ENCODE results near the gene REELD1. TPM values are rescaled to one million over a fixed set of nuclear protein-coding genes. Genes with fewer than 3 reads are reported as not detected.

REELD1 gene
- total RNA-seq, 2 donors from 2014 or later, result 0.13 TPM; not detected in 1

- H3K36me3 Mint-ChIP-seq (ENCODE audit: low read depth), result no peaks in the 10 kb centered on the region
These were observed 29.5 kb downstream of the REELD1 start for GRCh38 chr4:146243883-146244277.

GRCh38 chr4:146244496-146244895 lies 30.2 kb downstream of the REELD1 start:
- 92 to 93% methylated on average over 5 to 9 of the region's 9 CpGs for WGBS, 2 experiments (ENCODE audit: insufficient coverage in 1 of 2, insufficient read length in 1 of 2)
- Histone ChIP-seq H3K9ac (ENCODE audit: extremely low read depth, low read length, poor library complexity, severe bottlenecking) (no peak overlapping the region), H3K4me3 (ENCODE audit: low read length) (no peak overlapping the region), H3K27me3 (ENCODE audit: control insufficient read depth, insufficient read depth, low read length, poor library complexity, severe bottlenecking) (no peaks in the 10 kb centered on the region), H3K27ac (ENCODE audit: low read depth, low read length) (no peak overlapping the region), H3K36me3 (ENCODE audit: control insufficient read depth, insufficient read depth, low read length) (no peaks in the 10 kb centered on the region), H3K9me3 (ENCODE audit: control insufficient read depth, low read length) (no peaks in the 10 kb centered on the region), H3K4me1 (ENCODE audit: control insufficient read depth, insufficient read depth, low read length) (no peaks in the 10 kb centered on the region)
- no peaks in the 10 kb centered on the region for H3K36me3 Mint-ChIP-seq (ENCODE audit: low read depth)
- no peak overlapping the region for H3K27ac Mint-ChIP-seq
- H3K27me3 Mint-ChIP-seq (ENCODE audit: insufficient read depth), result peaks cover 7% of the 10 kb centered on the region
- H3K4me1 Mint-ChIP-seq, result peaks cover 2% of the 10 kb centered on the region
- TF ChIP-seq CTCF (conservative IDR thresholded peaks at IDR 0.05), result no peak
- no peak overlapping the region for H3K4me3 Mint-ChIP-seq
- H3K9me3 Mint-ChIP-seq, result no peaks in the 10 kb centered on the region
- DNase-seq, result no peak

More at GRCh38 chr4:146243883-146244277, 29.5 kb downstream of the REELD1 start:
- Mint-ChIP-seq H3K27ac (no peak overlapping the region), H3K4me1 (peaks cover 2% of the 10 kb centered on the region), H3K9me3 (no peaks in the 10 kb centered on the region), H3K27me3 (ENCODE audit: insufficient read depth) (peaks cover 7% of the 10 kb centered on the region), H3K4me3 (no peak overlapping the region)
- Histone ChIP-seq H3K27ac (ENCODE audit: low read depth, low read length) (no peak overlapping the region), H3K9me3 (ENCODE audit: control insufficient read depth, low read length) (no peaks in the 10 kb centered on the region), H3K36me3 (ENCODE audit: control insufficient read depth, insufficient read depth, low read length) (no peaks in the 10 kb centered on the region), H3K4me1 (ENCODE audit: control insufficient read depth, insufficient read depth, low read length) (no peaks in the 10 kb centered on the region), H3K4me3 (ENCODE audit: low read length) (no peak overlapping the region), H3K27me3 (ENCODE audit: control insufficient read depth, insufficient read depth, low read length, poor library complexity, severe bottlenecking) (no peaks in the 10 kb centered on the region), H3K9ac (ENCODE audit: extremely low read depth, low read length, poor library complexity, severe bottlenecking) (no peak overlapping the region)
- 93% methylated on average over 9 to 17 of the region's 17 CpGs for WGBS, 2 experiments (ENCODE audit: insufficient coverage in 1 of 2, insufficient read length in 1 of 2)
- TF ChIP-seq CTCF (conservative IDR thresholded peaks at IDR 0.05), result no peak
- DNase-seq, result no peak

GRCh38 chr4:146245246-146245645 lies 30.9 kb downstream of the REELD1 start:
- Histone ChIP-seq H3K4me3 (ENCODE audit: low read length) (no peak overlapping the region), H3K4me1 (ENCODE audit: control insufficient read depth, insufficient read depth, low read length) (no peaks in the 10 kb centered on the region), H3K27ac (ENCODE audit: low read depth, low read length) (no peak overlapping the region), H3K9me3 (ENCODE audit: control insufficient read depth, low read length) (no peaks in the 10 kb centered on the region), H3K27me3 (ENCODE audit: control insufficient read depth, insufficient read depth, low read length, poor library complexity, severe bottlenecking) (no peaks in the 10 kb centered on the region), H3K9ac (ENCODE audit: extremely low read depth, low read length, poor library complexity, severe bottlenecking) (no peak overlapping the region), H3K36me3 (ENCODE audit: control insufficient read depth, insufficient read depth, low read length) (no peaks in the 10 kb centered on the region)
- no peaks in the 10 kb centered on the region for H3K9me3 Mint-ChIP-seq
- no peak for TF ChIP-seq CTCF (conservative IDR thresholded peaks at IDR 0.05)
- H3K36me3 Mint-ChIP-seq (ENCODE audit: low read depth), result no peaks in the 10 kb centered on the region
- no peak overlapping the region for H3K27ac Mint-ChIP-seq
- no peak for DNase-seq
- H3K4me1 Mint-ChIP-seq, result peaks cover 2% of the 10 kb centered on the region
- no peak overlapping the region for H3K4me3 Mint-ChIP-seq
- H3K27me3 Mint-ChIP-seq (ENCODE audit: insufficient read depth), result peaks cover 7% of the 10 kb centered on the region
- 84 to 89% methylated on average over 2 to 3 of the region's 3 CpGs for WGBS, 2 experiments (ENCODE audit: insufficient coverage in 1 of 2, insufficient read length in 1 of 2)

All from endodermal cell (in vitro differentiated cells).